GM18505 (cell line): ENCODE data around the gene ATCAY.

Source experiments
- ATAC-seq: cut with Tn5 transposase; IDR thresholded peaks from one replicate; pipeline ENCODE4 v1.9.1; 2021; ENCODE audit not compliant: unreplicated experiment
- POLR2A ChIP-seq: IDR thresholded peaks from 4 replicates; pipeline ENCODE4 v1.6.1; 2011; ENCODE audit warnings: borderline replicate concordance; ENCODE audit not compliant: insufficient read depth, insufficient read length; ENCODE audit errors: extremely low read depth

The ATCAY gene

GRCh38 chr19:3902317-3902973 is 22.0 kb downstream of the ATCAY start:
- TF ChIP-seq POLR2A = no peak
- ATAC-seq = no peak

- no peak for TF ChIP-seq POLR2A
- ATAC-seq = no peak
These were observed 23.7 kb downstream of the ATCAY start for GRCh38 chr19:3904233-3904632.

- no peak for ATAC-seq
- no peak for TF ChIP-seq POLR2A
These were observed 27.3 kb downstream of the ATCAY start for GRCh38 chr19:3907626-3908265.

- no peak for ATAC-seq
- TF ChIP-seq POLR2A = no peak
These were observed 28.0 kb downstream of the ATCAY start for GRCh38 chr19:3908266-3909054.

- no peak for TF ChIP-seq POLR2A
- no peak for ATAC-seq
These were observed 29.6 kb downstream of the ATCAY start for GRCh38 chr19:3910105-3910504.

GRCh38 chr19:3914199-3914598 is 33.7 kb downstream of the ATCAY start:
- TF ChIP-seq POLR2A = no peak
- no peak for ATAC-seq

GRCh38 chr19:3916033-3916432 is 35.5 kb downstream of the ATCAY start:
- TF ChIP-seq POLR2A = no peak
- ATAC-seq = no peak

- TF ChIP-seq POLR2A = no peak
- ATAC-seq = no peak
These were observed 39.3 kb downstream of the ATCAY start for GRCh38 chr19:3919793-3920192.

- no peak for TF ChIP-seq POLR2A
- no peak for ATAC-seq
These were observed 42.7 kb downstream of the ATCAY start for GRCh38 chr19:3923096-3923758.

GRCh38 chr19:3923912-3924311 is 43.4 kb downstream of the ATCAY start:
- no peak for ATAC-seq
- no peak for TF ChIP-seq POLR2A

GRCh38 chr19:3931041-3931440 is 50.6 kb downstream of the ATCAY start:
- TF ChIP-seq POLR2A = no peak
- no peak for ATAC-seq

GRCh38 chr19:3932931-3933810 is 52.7 kb downstream of the ATCAY start, which contains the start of gene NMRK2:
TSS of gene NMRK2 (plus strand) at chr19:3933069. CDS start at chr19:3933672, 603 bp downstream.
- TF ChIP-seq POLR2A = no peak

More at GRCh38 chr19:3932931-3933810, 52.7 kb downstream of the ATCAY start, which contains the start of gene NMRK2:
- no peak for ATAC-seq
